ENCODE measurements around the gene GJB6.

The GJB6 gene

DNA sequence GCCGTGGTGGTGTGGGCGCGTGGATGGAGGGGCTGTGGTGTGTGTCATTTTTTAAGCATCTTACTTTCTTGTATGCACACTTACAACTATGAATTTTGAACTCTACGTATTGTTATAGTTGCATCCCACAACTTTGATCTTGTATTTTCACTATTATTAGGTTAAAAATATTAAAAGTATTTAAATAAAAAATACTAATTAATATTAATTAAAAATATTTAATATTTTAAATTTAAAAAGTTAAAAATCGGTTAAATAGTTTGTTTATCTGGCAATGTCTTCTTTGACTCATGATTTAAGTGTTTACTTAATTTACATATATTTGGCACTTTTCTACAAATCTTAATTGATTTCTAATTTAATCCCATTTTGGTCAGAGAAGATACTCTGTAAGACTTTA, 17.8 kb upstream of the GJB6 start:
- H3K4me3 ChIP-seq (ENCODE audit: low read depth, low read length) = no peak overlapping the region
- DNase-seq (ENCODE audit: low read depth, low spot score) = no peak
- TF ChIP-seq, protein P1, sequence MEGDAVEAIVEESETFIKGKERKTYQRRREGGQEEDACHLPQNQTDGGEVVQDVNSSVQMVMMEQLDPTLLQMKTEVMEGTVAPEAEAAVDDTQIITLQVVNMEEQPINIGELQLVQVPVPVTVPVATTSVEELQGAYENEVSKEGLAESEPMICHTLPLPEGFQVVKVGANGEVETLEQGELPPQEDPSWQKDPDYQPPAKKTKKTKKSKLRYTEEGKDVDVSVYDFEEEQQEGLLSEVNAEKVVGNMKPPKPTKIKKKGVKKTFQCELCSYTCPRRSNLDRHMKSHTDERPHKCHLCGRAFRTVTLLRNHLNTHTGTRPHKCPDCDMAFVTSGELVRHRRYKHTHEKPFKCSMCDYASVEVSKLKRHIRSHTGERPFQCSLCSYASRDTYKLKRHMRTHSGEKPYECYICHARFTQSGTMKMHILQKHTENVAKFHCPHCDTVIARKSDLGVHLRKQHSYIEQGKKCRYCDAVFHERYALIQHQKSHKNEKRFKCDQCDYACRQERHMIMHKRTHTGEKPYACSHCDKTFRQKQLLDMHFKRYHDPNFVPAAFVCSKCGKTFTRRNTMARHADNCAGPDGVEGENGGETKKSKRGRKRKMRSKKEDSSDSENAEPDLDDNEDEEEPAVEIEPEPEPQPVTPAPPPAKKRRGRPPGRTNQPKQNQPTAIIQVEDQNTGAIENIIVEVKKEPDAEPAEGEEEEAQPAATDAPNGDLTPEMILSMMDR (IDR thresholded peaks at IDR 0.05; ENCODE audit: insufficient read depth, low read length, missing control alignments) = no peak
- ChIA-PET CTCF (interaction anchor here (0.5 kb wide), 1 partner anchor 451 kb away, joined by 3 read pairs; no protein-coding TSS in a partner anchor), POLR2A (no interaction called here)

DNA sequence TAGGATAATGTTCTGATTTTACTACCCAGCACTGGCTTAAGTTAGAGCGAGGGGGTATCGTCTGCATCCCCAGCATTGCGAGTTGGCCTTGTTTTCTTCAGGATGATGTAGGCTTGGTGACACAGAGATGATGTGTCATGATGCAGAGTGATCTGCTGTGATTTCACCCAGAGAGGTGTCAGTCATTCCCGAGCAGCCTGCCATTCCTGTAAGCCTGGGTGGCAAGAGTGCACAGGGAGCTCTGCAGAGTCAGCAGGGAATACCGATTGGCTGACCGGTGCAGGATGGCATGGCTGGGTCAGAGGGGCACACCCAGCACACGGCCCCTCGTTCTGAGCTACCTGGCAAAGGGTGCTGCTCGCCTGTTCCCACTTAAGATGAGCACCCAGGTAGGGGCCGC, 15.8 kb upstream of the GJB6 start:
- ChIA-PET POLR2A (no interaction called here), CTCF (no interaction called here)
- TF ChIP-seq, protein P1 (IDR thresholded peaks at IDR 0.05; ENCODE audit: insufficient read depth, low read length, missing control alignments) = no peak
- DNase-seq (ENCODE audit: low read depth, low spot score) = no peak
- H3K4me3 ChIP-seq (ENCODE audit: low read depth, low read length) = no peak overlapping the region

DNA sequence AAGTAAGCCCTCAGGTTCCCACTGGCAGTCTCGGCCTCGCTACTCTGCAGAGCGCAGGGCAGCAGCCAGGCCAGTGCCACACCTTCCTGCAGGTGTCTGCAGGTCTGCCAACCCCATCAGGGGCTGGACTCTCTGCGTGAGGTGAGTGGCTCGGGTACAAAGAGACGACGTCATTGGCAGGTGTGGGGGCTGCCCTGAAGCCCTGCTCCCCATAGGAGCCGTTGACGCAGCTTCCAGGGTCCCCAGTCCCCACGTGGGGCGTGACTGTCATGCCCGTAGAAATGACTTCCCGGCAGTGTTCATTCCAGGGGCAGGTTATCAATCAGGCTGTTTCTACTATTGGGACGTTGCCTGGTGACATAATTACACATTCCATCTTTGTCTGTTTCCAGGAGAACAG, 15.3 kb upstream of the GJB6 start:
- no peak for DNase-seq (ENCODE audit: low read depth, low spot score)
- CTCF ChIA-PET = no interaction called here
- POLR2A ChIA-PET = no interaction called here
- TF ChIP-seq, protein P1 (IDR thresholded peaks at IDR 0.05; ENCODE audit: insufficient read depth, low read length, missing control alignments) = no peak
- H3K4me3 ChIP-seq (ENCODE audit: low read depth, low read length) = no peak overlapping the region

DNA sequence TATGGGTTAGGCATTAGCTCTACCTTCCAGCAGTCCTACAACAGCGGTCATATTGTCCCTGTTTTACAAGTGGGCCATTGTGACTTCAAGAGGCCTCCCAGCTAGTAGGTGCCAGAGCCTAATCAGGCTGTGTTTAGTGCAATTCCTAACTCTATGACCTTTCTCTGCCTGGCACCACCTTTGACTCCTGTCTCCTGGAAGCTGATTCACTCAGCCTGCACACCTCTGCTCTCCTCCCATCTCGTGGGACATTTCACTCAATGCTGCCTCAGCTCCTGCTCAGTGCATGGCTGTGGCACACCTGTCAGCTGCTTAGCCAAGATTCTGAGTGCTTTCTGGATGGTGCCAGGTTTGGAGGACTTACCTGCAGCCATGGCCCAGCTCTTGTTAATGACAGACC, 9.5 kb upstream of the GJB6 start:
- no peak for DNase-seq (ENCODE audit: low read depth, low spot score)
- TF ChIP-seq, protein P1 (IDR thresholded peaks at IDR 0.05; ENCODE audit: insufficient read depth, low read length, missing control alignments) = no peak
- CTCF ChIA-PET = no interaction called here

DNA sequence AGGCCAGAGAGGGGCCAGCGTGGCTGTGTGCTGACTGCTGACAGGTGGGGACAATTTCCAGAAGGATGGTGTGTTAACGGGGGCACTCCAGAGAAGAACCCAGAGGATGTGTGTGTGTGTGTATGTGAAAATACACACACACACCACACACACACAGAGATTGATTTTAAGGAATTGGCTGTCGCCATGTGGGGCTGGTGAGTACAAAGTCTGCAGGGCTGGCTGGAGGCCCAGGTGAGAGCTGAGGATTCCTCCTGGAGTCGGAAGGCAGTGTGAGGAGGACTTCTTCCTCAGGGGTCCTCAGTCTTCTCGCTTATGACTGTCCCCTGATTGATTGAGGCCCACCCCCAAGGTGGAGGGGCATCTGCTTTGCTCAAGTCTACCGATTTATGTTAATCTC, 7.6 kb upstream of the GJB6 start:
- POLR2A ChIA-PET = no interaction called here
- no peak for DNase-seq (ENCODE audit: low read depth, low spot score)
- no peak overlapping the region for H3K4me3 ChIP-seq (ENCODE audit: low read depth, low read length)
- CTCF ChIA-PET = no interaction called here
- TF ChIP-seq, protein P1 (IDR thresholded peaks at IDR 0.05; ENCODE audit: insufficient read depth, low read length, missing control alignments) = no peak

More for the DNA sequence above, 9.5 kb upstream of the GJB6 start:
- H3K4me3 ChIP-seq (ENCODE audit: low read depth, low read length) = no peak overlapping the region
- POLR2A ChIA-PET = no interaction called here

DNA sequence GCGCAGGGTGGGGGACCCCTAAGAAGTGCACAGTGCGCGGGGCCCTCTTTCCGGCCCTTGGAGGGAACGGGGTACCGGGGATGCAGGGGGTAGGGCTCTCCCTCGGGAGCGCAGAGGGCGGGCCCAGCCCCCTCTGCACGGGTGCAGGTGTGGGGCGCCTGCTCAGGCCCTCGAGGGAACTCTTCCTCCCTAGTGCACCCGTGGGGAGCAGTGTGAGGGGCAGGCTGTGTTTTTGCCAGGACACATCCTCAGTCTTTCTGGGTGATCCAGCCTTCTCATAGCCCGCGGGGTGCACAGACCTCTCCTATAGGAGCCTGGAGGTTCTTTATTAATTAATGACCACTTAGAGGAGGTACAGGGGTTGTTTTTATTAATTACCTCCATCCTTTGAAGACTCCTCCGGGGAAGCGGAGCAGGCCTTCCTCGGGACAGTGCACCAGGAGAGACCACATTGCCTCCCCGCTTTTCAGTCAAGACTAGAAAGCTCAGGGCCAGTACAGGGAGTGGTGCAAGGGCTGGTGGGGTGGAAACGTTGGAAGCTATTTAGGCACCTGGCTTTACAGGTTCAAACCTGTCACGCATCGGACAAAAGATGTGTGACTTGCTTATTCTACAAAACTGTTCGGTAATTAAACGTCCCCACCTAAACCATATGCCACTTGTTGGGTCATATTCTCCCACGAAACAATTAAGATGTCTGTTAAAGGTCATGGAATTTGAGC, 598 bp upstream of the GJB6 start:
- DNase-seq (ENCODE audit: low read depth, low spot score) = no peak
- POLR2A ChIA-PET = no interaction called here
- no peak overlapping the region for H3K4me3 ChIP-seq (ENCODE audit: low read depth, low read length)
- TF ChIP-seq, protein P1 (IDR thresholded peaks at IDR 0.05; ENCODE audit: insufficient read depth, low read length, missing control alignments) = no peak
- CTCF ChIA-PET = no interaction called here
